ENCODE results near the gene HECW1.

- TF ChIP-seq CTCF (conservative IDR thresholded peaks at IDR 0.05; ENCODE audit: low read depth in 2 of 2): no peak
- no peak for TF ChIP-seq EZH2 (IDR thresholded peaks at IDR 0.05; ENCODE audit: low read depth, unreplicated experiment)
- TF ChIP-seq, protein P1, sequence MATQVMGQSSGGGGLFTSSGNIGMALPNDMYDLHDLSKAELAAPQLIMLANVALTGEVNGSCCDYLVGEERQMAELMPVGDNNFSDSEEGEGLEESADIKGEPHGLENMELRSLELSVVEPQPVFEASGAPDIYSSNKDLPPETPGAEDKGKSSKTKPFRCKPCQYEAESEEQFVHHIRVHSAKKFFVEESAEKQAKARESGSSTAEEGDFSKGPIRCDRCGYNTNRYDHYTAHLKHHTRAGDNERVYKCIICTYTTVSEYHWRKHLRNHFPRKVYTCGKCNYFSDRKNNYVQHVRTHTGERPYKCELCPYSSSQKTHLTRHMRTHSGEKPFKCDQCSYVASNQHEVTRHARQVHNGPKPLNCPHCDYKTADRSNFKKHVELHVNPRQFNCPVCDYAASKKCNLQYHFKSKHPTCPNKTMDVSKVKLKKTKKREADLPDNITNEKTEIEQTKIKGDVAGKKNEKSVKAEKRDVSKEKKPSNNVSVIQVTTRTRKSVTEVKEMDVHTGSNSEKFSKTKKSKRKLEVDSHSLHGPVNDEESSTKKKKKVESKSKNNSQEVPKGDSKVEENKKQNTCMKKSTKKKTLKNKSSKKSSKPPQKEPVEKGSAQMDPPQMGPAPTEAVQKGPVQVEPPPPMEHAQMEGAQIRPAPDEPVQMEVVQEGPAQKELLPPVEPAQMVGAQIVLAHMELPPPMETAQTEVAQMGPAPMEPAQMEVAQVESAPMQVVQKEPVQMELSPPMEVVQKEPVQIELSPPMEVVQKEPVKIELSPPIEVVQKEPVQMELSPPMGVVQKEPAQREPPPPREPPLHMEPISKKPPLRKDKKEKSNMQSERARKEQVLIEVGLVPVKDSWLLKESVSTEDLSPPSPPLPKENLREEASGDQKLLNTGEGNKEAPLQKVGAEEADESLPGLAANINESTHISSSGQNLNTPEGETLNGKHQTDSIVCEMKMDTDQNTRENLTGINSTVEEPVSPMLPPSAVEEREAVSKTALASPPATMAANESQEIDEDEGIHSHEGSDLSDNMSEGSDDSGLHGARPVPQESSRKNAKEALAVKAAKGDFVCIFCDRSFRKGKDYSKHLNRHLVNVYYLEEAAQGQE (IDR thresholded peaks at IDR 0.05; ENCODE audit: unreplicated experiment): no peak
- no peak for TF ChIP-seq NANOG (IDR thresholded peaks at IDR 0.05; ENCODE audit: borderline replicate concordance)
- no peak for TF ChIP-seq EZH2phosphoT487 (IDR thresholded peaks at IDR 0.05; ENCODE audit: unreplicated experiment)
- TF ChIP-seq POLR2AphosphoS5 (IDR thresholded peaks at IDR 0.05; ENCODE audit: low read depth): no peak
- TF ChIP-seq JUNB (IDR thresholded peaks at IDR 0.05; ENCODE audit: unreplicated experiment): no peak
- no peak for TF ChIP-seq ZNF114 (CRISPR knock-in tag; IDR thresholded peaks at IDR 0.05)
- no peak for TF ChIP-seq ETS1 (IDR thresholded peaks at IDR 0.05)
Observed at GRCh38 chr7:43092819-43093218, 19.6 kb upstream of the HECW1 start.
